Fibroblast of lung (primary cell): Measurements from ENCODE around the gene TMPRSS9. TPM values are rescaled to one million over a fixed set of nuclear protein-coding genes. Genes with fewer than 3 reads are reported as not detected.

Source experiments
- DNase-seq, 2 donors: peaks; one replicate each; pipeline versions ENCODE4 v3.0.0 to v3.0.0-alpha.2; 2010; ENCODE audit warnings: low read depth in 2 of 2
- H2AFZ ChIP-seq: 2 replicates; pipeline ENCODE4 v1.5.1; 2012; ENCODE audit warnings: low read length, control low read depth, inconsistent platforms
- H3K27ac ChIP-seq: 2 replicates; pipeline ENCODE4 v1.5.1; 2011; ENCODE audit warnings: low read length, control low read depth; ENCODE audit not compliant: insufficient read depth
- H3K27me3 ChIP-seq: 2 replicates; pipeline ENCODE4 v1.5.1; 2011; ENCODE audit warnings: mild to moderate bottlenecking, low read length; ENCODE audit not compliant: control insufficient read depth, insufficient read depth
- H3K36me3 ChIP-seq: 2 replicates; pipeline ENCODE4 v1.5.1; 2011; ENCODE audit warnings: low read length; ENCODE audit not compliant: control insufficient read depth, insufficient read depth
- H3K4me1 ChIP-seq: 2 replicates; pipeline ENCODE4 v1.5.1; 2011; ENCODE audit warnings: low read length; ENCODE audit not compliant: control insufficient read depth, insufficient read depth; ENCODE audit errors: extremely low read depth
- H3K4me2 ChIP-seq: 2 replicates; pipeline ENCODE4 v1.5.1; 2011; ENCODE audit warnings: low read length, control low read depth; ENCODE audit not compliant: insufficient read depth; ENCODE audit errors: extremely low read depth
- H3K4me3 ChIP-seq, 4 experiments: fragments of 200-600 bp in 1 of 4; sonication (generic) in 1 of 4; replicated peaks in 1 of 4; 2 replicates each; pipeline ENCODE4 v1.5.1; 2011 to 2016; ENCODE audit warnings: low read length in 4 of 4, low read depth in 3 of 4, mild to moderate bottlenecking in 3 of 4, control low read depth in 2 of 4, inconsistent platforms in 1 of 4, mixed read lengths in 1 of 4; ENCODE audit not compliant: insufficient read depth in 1 of 4; ENCODE audit errors: control extremely low read depth in 1 of 4
- H3K79me2 ChIP-seq: 2 replicates; pipeline ENCODE4 v1.5.1; 2012; ENCODE audit warnings: mild to moderate bottlenecking, low read length, inconsistent platforms; ENCODE audit not compliant: control insufficient read depth, insufficient read depth
- H3K9ac ChIP-seq: 2 replicates; pipeline ENCODE4 v1.5.1; 2011; ENCODE audit warnings: mild to moderate bottlenecking, low read length, control low read depth; ENCODE audit not compliant: insufficient read depth
- H3K9me3 ChIP-seq: 2 replicates; pipeline ENCODE4 v1.5.1; 2012; ENCODE audit warnings: low read depth, low read length; ENCODE audit not compliant: control insufficient read depth, insufficient read depth
- H4K20me1 ChIP-seq: 2 replicates; pipeline ENCODE4 v1.5.1; 2011; ENCODE audit warnings: low read length; ENCODE audit not compliant: control insufficient read depth, insufficient read depth; ENCODE audit errors: extremely low read depth
- EZH2 ChIP-seq: IDR thresholded peaks from 2 replicates; pipeline ENCODE4 v1.5.1; 2012; ENCODE audit warnings: low read length, control low read depth, mild to moderate bottlenecking; ENCODE audit errors: missing control alignments
- polyA plus RNA-seq, 2 donors: library from polyadenylated mRNA; depleted of rRNA in 1 of 2; stranded (reverse) in 1 of 2; unstranded in 1 of 2; fragments of >200 nt; gene quantifications; 2 replicates each; pipeline ENCODE4 v1.2.1, GENCODE V29; 2011 to 2012; ENCODE audit warnings: missing spikeins in 1 of 2
- total RNA-seq: library from RNA; depleted of rRNA; stranded (reverse); fragments of >200 nt; gene quantifications from 2 replicates; pipeline ENCODE4 v1.2.1, GENCODE V29; 2014
- TF ChIP-seq, protein P1 (sequence below), 2 donors: IDR thresholded peaks in 1 of 2; conservative IDR thresholded peaks in 1 of 2; 1 replicate in 1 of 2; 2 replicates in 1 of 2; pipeline ENCODE4 v1.5.1; 2011 to 2012; ENCODE audit warnings: low read length in 2 of 2, control low read depth in 1 of 2, inconsistent platforms in 1 of 2, low read depth in 1 of 2, mild to moderate bottlenecking in 1 of 2

TMPRSS9 gene
- total and polyA plus RNA-seq, 2 donors (not counting 1 experiment from before 2014, with no cell fraction given), result not detected

DNA sequence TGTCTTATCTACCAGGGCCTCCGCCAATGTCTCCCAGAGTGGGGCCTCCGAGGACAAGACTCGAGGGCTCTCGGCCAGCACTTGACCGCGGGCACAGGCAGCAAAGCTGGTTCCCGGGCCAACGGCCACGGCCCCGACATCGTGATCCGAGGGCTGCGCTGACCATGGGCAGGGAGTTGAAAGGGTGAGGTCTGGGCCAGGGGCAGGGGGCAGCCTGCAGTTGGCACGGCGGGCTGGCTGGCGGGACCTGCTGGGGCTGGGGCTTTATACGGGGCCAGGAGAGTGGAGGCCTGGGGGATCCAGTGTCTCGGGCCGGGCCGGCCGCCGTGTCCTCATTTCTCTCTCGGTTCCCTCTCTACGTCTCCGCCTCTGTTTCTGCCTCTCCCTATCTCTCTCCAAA is 42.3 kb upstream of the TMPRSS9 start:
- no peaks in the 10 kb centered on the region for H3K4me1 ChIP-seq
- H3K27ac ChIP-seq, result no peak overlapping the region
- no peak overlapping the region for H3K4me3 ChIP-seq
- no peak for DNase-seq
- no peaks in the 10 kb centered on the region for H3K79me2 ChIP-seq
- H3K36me3 ChIP-seq, result peaks cover 3% of the 10 kb centered on the region
- no peaks in the 10 kb centered on the region for H4K20me1 ChIP-seq
- H3K27me3 ChIP-seq, result peaks cover 3% of the 10 kb centered on the region
- TF ChIP-seq, protein P1, sequence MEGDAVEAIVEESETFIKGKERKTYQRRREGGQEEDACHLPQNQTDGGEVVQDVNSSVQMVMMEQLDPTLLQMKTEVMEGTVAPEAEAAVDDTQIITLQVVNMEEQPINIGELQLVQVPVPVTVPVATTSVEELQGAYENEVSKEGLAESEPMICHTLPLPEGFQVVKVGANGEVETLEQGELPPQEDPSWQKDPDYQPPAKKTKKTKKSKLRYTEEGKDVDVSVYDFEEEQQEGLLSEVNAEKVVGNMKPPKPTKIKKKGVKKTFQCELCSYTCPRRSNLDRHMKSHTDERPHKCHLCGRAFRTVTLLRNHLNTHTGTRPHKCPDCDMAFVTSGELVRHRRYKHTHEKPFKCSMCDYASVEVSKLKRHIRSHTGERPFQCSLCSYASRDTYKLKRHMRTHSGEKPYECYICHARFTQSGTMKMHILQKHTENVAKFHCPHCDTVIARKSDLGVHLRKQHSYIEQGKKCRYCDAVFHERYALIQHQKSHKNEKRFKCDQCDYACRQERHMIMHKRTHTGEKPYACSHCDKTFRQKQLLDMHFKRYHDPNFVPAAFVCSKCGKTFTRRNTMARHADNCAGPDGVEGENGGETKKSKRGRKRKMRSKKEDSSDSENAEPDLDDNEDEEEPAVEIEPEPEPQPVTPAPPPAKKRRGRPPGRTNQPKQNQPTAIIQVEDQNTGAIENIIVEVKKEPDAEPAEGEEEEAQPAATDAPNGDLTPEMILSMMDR (conservative IDR thresholded peaks at IDR 0.05 in 1 of 2, IDR thresholded peaks at IDR 0.05 in 1 of 2; ENCODE audit: low read depth in 1 of 2, low read length in 2 of 2), result no peak
- H2AFZ ChIP-seq, result no peak overlapping the region
- no peak overlapping the region for H3K4me2 ChIP-seq
- H3K9me3 ChIP-seq, result no peaks in the 10 kb centered on the region
- H3K9ac ChIP-seq, result no peak overlapping the region

DNA sequence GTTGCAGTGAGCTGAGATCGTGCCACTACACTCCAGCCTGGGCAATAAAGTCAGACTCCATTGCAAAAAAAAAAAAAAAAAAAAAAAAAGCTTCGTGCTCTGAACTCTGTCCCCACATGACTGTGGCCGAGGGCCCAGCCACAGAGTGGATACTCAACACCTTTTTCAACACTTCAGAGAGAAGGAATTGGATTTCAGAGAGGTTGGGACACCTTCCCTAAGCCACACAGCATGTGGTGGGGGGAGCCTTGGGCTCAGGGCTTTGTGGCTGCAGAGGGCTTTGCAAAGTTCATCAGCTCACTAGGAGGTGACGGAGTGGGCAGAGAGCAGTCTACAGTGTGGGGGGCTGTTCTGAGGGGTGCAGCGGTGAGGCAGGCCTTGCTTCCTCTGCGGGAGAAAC is 41.1 kb upstream of the TMPRSS9 start:
- Histone ChIP-seq H3K27me3 (no peaks in the 10 kb centered on the region), H3K36me3 (peaks cover 3% of the 10 kb centered on the region), H3K4me1 (no peaks in the 10 kb centered on the region), H3K9ac (no peak overlapping the region), H3K27ac (no peak overlapping the region), H3K4me2 (no peak overlapping the region), H3K79me2 (no peaks in the 10 kb centered on the region), H3K9me3 (no peaks in the 10 kb centered on the region), H2AFZ (no peak overlapping the region), H4K20me1 (no peaks in the 10 kb centered on the region), H3K4me3 (no peak overlapping the region)
- no peak for DNase-seq
- no peak for TF ChIP-seq EZH2
- TF ChIP-seq, protein P1 (conservative IDR thresholded peaks at IDR 0.05 in 1 of 2, IDR thresholded peaks at IDR 0.05 in 1 of 2; ENCODE audit: low read depth in 1 of 2, low read length in 2 of 2), result no peak

DNA sequence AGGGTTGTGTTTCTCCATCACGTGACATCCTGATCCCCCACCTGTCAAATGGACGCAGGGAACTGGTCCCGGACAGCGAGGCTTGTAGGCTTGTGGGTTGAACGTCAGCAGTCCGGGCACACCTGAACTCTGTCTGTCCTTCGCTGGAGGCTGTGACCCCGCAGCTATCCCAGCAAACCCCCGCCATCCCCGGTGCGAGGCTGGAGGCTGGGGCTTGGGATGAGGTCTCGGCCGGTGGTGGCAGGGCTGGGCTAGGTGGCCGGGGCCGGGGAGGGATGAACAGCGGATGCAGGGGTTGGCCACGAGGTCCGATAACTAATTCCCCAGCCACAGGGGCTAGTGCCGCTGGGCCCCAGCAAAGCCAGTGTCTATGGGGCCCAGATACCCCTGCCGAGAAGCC is 40.5 kb upstream of the TMPRSS9 start:
- peaks cover 1% of the 10 kb centered on the region for H3K79me2 ChIP-seq
- no peak overlapping the region for H3K4me3 ChIP-seq
- TF ChIP-seq EZH2, result no peak
- TF ChIP-seq, protein P1 (conservative IDR thresholded peaks at IDR 0.05 in 1 of 2, IDR thresholded peaks at IDR 0.05 in 1 of 2; ENCODE audit: low read depth in 1 of 2, low read length in 2 of 2), result no peak
- H3K36me3 ChIP-seq, result peaks cover 9% of the 10 kb centered on the region
- DNase-seq, result no peak
- H3K4me1 ChIP-seq, result no peaks in the 10 kb centered on the region
- H4K20me1 ChIP-seq, result no peaks in the 10 kb centered on the region
- no peaks in the 10 kb centered on the region for H3K27me3 ChIP-seq
- no peak overlapping the region for H3K27ac ChIP-seq
- no peaks in the 10 kb centered on the region for H3K9me3 ChIP-seq
- H3K4me2 ChIP-seq, result no peak overlapping the region
- no peak overlapping the region for H3K9ac ChIP-seq
- H2AFZ ChIP-seq, result no peak overlapping the region
